Measurements from ENCODE around the gene MYBPHL.

DNA sequence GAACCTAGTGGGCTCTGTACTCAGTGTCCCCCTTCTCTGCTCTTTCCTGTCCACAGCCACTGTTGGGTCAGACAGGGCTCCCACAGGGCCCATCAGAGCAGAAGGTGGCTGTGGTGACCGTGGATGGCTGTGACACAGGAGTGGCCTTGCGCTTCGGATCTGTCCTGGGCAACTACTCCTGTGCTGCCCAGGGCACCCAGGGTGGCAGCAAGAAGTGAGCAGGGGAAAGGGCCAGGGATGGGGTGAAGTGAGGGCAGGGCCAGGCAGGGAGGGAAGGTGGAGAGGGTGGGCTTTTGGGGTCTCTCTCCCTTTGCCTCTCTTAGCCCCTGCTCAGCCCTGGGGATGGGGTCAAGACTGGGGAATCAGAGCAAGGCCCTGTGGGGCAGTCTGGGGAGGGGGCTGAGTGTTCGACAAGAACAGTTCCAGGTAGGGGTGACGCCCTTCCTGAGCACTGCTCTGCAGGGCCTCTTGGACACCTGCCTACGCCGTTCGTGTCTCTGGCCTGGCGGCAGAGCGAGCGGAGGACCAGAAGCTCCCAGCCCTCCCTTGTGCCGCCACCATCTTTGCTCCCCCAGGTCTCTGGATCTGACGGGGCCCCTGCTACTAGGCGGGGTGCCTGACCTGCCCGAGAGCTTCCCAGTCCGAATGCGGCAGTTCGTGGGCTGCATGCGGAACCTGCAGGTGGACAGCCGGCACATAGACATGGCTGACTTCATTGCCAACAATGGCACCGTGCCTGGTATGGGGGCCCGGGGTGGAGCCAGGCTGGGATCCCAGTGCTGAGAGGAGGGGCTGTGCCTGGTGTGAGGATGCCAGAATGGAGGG, 44.4 kb downstream of the MYBPHL start:
- no peak for TF ChIP-seq POLR2A (IDR thresholded peaks at IDR 0.05)
- TF ChIP-seq, protein P1, sequence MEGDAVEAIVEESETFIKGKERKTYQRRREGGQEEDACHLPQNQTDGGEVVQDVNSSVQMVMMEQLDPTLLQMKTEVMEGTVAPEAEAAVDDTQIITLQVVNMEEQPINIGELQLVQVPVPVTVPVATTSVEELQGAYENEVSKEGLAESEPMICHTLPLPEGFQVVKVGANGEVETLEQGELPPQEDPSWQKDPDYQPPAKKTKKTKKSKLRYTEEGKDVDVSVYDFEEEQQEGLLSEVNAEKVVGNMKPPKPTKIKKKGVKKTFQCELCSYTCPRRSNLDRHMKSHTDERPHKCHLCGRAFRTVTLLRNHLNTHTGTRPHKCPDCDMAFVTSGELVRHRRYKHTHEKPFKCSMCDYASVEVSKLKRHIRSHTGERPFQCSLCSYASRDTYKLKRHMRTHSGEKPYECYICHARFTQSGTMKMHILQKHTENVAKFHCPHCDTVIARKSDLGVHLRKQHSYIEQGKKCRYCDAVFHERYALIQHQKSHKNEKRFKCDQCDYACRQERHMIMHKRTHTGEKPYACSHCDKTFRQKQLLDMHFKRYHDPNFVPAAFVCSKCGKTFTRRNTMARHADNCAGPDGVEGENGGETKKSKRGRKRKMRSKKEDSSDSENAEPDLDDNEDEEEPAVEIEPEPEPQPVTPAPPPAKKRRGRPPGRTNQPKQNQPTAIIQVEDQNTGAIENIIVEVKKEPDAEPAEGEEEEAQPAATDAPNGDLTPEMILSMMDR (IDR thresholded peaks at IDR 0.05), result no peak
